Activated CD8-positive, alpha-beta memory T cell treated with anti-CD3 and anti-CD28 coated beads, Interleukin-2, amount 50 U/mL, for 48 hours (primary cell): ENCODE measurements around the gene ST8SIA6.
"Not testable (repeated sequence)": the region's sequence is repeated elsewhere in the genome, so short reads cannot be mapped to it uniquely, and the experiment has no call there.

Experiments
- DNase-seq: peaks from one replicate; pipeline ENCODE4 v3.0.0-alpha.2; 2020

Gene ST8SIA6

DNA sequence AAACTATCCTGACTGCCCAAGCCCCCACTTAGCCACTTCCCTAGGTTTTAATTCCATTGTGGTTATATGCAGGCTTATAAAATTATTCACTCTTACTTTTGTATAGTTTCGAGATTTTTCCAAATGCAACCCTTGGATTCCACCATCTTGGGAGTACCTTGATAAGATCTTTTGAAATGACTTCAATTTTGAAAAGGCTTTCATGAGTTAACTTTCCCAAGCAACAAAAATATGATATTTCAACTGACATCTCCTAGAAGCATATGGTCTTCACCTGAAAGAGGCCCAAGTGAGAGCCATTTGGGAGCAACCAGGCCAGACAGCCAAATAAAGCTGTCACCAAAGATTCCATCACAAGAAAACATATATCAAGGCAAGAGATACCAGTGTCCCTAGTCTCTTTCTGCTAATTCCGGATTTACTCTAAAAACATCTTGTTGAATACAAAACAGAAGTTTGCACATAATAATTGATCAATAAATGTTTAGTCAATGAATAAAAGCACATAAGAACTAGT lies 1.7 kb upstream of the ST8SIA6 start:
- no peak for DNase-seq

DNA sequence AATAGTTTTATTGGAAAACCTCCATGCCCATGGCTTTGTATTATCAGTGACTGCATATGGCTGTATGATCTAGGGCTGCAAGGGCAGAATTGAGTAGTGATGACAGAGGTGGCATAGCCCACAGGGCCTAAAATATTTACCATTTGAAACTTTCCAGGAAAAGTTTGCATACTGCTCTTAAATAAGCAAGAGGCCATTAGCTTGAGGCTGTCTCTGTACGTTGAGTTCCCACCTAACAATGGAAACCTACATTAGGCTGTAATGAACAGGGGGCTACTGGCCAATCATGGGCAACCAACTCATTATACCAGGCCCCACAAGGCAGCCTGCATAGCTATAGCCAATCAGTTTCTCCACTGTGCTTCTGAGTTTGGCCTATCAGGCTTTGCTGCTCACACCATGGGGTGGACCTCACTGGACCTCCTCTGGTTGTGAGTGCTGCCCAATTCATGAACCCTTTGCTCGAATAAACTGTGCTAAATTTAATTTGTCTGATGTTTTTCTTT lies 673 bp upstream of the ST8SIA6 start:
- DNase-seq = no peak

DNA sequence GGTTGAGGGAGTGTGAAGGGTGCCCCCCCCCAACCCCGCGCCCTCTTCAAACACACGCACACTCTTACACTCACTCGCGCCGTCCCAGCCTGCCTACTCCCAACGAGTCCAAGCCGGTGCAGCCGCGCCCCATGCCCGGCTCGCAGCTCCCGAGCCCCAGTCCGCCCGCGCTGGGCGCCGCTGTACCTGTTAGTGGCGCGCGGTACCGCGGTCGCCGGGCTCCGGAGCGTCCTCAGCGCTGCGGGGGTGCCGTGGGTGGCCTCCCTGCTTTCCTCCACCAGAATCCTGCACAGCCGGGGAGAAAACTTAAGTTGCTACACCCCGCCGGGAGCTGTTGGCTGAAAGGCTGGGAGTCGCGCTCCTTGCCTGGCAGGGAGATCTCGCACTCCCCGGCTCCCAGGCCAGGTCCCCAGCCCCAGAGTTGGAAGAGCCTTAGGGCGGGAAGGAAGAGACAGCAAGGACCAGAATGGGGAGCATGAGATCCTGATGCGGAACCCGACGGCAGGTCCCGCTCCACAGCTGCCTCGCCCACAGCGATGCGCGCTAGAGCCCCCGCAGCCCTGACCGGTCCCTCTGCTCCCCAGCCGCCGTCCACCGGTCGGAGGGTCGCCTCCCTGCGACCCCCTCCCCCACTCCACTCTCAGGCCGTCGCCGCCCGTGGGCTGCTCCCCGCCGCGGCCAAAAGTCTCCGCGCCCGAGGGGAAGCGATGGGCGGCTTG lies 863 bp downstream of the ST8SIA6 start:
- DNase-seq = peak; percentile 64

DNA sequence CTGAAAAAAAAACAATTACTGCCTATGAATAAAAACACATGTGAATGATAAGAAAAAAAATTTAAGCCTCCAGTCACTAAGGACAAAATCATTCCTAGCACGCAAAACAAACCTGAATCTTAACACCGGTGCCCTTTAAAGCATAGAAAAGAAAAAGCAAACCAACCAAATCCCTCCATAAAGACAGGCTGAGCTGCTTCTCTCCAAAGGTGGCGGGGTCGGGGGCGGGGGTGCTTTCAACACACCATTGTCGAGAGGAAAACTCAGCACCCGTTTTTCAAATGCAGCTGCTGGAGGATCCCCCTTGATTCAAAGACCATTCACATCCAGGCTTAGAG lies 1.4 kb downstream of the ST8SIA6 start:
- DNase-seq = no peak

DNA sequence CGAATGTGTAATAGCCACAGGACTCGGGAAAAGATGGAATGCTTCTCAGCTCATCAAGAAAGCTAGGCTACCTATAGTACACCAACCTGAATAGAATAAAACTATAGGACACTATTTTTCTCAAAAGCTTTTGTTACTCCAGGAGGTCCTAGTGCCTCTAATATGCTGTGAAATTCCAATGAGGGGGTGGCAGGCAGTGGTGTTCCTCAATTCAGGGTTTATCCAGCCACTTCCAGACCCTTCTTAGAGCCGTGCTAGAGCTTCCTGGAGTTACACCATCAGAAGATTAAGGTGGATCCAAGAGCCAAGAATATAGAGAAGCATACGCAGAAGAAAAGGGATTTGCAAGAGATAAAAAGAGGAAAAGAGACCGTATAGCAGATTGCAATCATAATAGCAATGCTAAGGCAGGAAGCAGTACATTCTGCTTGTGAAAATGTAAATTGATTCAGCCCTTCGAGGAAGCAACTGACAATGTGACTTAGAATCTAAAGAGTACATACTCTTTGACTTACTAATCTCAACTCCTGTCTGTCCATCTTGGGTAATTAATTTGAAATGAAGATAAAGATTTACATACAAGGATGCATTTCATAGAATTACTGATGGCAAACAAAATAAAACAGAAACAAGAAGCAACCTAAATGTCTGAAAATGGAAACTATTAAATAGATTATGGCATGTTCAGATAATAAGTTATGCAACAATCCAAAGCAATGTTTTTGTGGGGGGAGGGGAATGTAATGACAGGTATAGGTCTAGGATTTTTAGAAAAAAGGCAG lies 2.1 kb downstream of the ST8SIA6 start:
- DNase-seq = no peak

DNA sequence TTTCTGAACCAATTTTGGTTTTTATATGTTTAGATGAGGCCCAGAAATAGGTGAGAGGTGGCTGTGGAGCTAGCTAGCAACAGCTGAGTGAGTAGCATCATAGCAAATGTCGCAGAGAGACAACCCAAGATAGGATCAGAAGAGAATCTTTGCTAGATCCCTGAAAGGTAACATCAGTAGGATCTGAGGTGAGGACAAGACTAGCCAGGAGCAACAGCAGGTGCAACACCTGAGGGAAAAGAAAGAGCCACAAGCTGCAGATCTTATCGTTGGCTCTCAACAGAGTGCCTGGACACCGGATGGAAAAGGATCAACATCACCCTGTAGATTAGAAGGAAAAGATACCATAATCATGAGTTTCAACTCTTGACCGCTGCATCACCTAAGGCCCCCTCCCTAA lies 4.4 kb downstream of the ST8SIA6 start:
- DNase-seq = no peak

DNA sequence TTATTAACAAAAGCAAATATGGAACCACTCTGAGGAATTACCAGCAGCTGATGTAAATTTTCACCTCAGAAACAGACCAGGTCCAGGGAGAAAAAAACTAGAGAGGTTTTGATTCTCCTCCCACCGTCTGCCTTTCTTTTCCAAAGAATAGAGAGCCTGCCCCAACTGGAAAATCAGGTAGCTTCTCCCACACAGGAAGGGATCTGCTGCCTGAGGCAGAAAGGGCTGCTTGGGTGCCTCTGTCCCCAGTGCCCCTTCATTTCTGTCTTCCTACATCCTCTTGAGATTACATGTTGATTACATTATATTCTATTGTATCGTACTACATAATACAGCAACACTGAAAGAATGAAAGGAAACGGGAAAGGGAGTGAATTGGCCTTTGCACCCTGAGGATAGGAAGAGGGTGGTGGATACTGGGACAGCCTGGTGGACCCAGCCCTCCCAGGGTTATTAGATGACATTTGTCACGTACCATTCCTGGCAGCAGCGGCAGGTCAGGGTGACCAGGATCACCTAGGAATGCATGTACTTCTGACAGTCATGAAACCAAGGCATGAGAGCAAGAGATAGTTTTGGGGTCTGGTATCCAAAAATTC lies 8.9 kb downstream of the ST8SIA6 start:
- no peak for DNase-seq

DNA sequence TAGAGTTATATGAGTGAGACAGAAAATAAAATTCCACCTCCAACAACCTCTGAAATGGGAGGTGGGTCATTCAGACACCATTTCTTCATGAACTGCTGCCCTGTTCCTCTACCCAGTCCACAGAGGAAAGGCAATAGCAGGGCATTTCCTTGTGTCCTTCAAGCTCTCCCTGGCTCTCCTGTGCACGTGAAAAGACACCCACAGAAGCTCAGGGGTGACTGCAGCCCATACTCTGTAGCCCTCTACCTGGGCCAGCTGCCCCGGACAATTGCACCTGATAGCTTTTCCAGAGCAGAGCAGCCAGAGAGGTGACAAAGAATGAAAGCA lies 10.0 kb downstream of the ST8SIA6 start:
- no peak for DNase-seq

DNA sequence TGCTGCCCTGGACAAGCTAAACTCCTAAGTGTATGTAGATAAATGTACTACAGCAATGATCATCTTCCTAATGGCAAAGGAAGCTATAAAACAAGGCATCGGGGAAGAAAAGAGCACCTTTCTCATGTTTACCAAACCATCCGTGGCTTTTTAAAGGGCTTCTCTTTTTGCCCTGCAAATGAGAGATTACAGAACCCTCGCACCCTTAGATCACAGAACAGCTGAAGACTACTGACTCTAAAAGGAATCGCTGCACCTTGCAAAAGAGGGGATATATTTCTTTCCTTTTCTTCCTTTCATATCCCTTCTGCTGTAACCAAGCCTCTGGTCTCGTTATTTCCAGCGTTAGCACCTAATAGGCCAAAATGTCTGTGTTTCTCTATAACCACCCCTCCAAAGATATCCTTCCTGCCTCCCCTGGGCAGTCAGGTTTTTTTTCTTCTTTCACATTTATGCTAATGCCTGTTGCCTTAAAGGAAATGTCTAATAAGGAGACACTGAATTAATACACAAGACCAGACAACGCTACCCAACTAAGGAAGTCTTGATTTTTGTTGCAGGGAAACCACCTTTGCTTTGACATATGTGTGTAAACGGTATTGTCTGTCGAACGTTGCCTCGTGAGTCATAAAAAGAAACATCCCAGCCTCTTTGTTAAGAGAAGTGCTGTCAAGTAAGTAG lies 10.5 kb downstream of the ST8SIA6 start:
- no peak for DNase-seq

DNA sequence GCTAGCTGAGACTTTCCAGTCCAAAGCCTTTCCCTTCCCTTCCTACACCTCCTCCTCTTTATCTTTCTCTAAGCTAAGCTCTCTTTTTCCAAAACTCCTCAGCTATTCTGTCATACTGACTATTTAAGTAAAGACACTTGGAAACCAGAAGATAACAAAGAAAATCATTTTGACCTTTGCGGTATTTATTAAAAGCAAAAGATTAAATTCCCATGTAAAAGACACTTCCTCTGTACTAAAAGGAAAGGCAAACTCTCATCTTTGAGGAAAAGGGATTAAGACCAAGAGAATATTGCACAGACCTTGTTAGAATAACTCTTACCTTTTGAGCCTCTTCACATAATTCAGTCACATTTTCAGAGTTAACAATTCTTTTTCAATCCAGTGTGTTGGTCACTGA lies 15.8 kb downstream of the ST8SIA6 start:
- DNase-seq = no peak

DNA sequence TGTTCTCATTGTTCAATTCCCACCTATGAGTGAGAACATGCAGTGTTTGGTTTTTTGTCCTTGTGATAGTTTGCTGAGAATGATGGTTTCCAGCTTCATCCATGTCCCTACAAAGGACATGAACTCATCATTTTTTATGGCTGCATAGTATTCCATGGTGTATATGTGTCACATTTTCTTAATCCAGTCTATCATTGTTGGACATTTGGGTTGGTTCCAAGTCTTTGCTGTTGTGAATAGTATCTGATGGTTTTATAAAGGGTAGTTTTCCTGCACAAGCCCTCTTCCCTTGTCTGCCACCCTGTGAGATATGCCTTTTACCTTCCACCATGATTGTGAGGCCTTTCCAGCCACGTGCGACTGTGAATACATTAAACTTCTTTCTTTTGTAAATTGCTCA lies 17.8 kb downstream of the ST8SIA6 start:
- not testable (repeated sequence) for DNase-seq

DNA sequence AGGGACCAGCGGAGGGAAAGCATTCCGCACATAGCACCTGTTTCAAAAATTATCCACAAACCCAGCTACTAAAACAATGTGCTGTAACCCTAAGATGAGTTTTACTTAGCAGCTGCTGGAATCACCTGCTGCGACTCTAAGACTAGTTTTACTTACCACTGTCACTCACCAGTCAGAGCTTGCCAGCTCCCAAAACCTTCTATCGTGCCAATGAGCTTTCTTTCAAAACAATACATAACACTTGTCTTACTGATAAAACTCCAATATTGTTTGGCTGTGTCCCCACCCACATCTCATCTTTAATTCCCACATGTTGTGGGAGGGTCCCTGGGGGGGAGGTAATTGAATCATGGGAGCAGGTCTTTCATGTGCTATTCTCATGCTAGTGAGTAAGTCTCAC lies 18.4 kb downstream of the ST8SIA6 start:
- DNase-seq = no peak

DNA sequence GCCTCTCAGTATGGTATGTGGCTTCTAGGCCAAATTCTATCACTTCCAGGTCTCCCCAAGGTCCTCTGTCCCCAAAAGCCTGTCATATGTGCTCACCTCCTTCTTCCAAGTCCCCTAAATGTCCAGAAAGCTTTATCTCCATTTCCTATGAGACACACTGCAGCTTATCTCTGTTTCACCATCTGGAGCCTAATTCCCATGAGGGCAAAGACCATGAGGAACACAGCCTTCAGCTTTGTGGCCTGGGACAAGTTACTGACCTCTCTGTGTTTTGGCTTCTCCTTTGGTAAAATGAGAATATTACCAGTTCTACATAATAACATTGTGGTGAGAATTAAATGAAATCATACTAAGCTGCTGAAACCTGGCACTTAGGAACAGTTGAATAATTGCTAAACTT lies 19.2 kb downstream of the ST8SIA6 start:
- no peak for DNase-seq

DNA sequence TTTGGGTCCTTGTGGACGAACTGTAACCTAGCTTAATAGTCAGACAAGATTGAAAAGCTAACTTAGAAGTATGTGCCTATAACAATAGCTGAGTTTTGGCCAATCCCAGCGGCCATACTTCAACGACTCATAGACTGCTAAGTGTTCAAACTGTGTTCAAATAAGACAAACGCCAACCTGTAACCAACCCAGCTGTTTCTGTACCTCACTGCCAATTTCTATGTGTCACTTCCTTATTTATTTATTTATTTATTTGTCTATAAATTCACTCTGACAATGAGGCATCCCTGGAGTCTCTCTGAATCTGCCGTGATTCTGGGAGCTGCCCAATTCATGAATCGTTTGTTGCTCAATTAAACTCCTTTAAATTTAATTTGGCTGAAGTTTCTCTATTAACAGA lies 21.7 kb downstream of the ST8SIA6 start:
- DNase-seq = no peak

DNA sequence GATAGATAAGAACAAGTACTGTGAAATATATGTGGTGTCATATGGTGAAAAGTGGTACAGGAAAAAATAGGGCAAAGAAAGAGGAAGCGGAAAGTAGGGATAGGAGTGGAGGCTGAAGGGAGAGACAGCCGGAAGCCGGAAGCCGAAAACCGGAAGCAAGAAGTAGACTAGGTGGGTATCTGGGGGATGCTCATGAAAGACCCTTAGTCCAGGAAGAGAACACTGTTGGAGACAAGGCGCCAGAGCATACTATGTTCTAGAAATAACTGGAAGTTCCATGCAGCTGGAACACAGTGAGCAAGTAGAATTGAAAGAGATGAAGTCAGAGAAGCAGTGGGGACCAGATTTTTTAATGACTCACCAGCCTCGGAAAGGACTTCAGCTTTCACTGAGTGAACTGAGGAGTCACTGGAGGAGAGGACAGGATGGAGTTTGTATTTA lies 22.5 kb downstream of the ST8SIA6 start:
- no peak for DNase-seq

DNA sequence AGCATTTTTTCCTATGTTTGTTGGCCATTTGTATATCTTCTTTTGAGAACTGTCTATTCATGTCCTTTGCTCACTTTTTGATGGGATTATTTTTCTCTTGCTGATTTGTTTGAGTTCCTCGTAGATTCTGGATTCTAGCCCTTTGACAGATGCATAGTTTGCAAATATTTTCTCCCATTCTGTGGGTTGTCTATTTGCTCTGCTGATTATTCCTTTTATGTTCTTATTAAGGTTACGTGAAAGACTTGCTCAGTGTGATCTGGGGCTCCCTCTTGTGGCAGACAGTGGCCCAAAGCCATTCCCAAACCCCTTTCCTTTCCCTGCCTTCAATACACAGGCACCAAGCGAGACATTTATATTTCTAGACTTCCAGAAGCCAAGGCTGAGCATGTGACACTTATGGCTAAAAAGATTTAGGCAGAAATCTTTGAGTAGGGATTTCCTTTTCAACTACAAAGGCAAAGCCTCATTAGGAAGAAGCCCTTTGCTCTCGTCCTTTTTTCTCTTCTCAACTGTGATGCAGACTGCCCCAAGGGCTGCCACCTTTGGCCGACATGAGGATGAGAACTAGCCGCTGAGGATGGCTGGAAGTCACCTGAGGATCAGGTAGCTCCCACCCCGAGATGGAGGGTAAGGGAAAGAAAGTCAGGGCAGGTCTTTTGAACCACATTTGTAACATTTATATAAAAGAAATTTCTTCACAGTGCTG lies 23.6 kb downstream of the ST8SIA6 start:
- peak; percentile 63 for DNase-seq

DNA sequence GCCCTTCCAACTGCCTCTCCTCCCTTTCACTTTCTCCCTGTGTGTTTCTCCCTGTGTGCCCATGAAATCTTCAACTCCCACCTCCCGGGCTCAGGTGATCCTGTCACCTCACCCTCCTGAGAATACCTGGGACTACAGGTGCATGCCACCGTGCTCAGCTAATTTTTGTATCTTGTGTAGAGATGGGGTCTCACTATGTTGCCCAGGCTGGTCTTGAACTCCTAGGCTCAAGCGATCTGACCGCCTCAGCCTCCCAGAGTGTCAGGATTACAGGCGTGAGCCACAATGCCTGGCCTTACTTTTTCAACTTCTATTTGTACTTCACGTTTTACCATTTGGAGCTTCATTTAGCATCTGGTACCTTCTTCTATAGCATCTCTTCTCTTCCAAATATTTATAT lies 24.9 kb downstream of the ST8SIA6 start:
- no peak for DNase-seq

DNA sequence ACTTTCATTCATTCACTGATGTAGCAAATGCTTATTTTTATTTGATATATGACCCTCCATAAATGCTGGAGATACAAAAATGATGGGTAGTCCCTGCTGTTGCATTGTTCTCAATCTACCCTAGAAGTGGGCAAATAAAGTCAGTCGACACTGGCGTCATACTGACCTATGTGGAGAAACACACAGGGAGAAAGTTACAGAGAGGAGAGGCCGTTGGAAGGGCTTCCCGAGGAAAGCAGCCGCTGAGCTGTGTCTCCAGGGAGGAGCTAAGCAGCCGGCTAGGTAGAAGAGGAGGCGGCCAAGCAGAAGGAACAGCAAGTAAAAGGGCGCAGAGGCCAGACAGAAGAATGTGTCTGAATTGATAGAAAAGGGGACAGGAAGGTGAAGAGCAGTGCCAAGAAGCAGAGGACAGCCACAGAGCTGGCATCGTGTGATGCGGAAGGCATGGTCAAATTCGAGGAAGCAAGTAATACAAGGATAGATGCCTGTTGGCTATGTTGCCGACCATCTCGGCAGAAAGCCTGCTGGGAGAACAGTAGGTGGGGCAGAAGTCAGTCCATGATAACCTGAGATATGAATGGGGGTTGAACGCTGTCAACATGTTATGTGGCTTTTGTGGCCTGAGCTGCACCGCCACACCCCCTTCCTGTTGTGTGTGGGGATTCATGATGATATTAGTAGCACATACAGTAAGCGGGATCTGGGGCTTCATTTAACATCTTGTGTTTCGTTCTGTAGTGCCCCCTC lies 25.9 kb downstream of the ST8SIA6 start:
- peak; percentile 70 for DNase-seq

DNA sequence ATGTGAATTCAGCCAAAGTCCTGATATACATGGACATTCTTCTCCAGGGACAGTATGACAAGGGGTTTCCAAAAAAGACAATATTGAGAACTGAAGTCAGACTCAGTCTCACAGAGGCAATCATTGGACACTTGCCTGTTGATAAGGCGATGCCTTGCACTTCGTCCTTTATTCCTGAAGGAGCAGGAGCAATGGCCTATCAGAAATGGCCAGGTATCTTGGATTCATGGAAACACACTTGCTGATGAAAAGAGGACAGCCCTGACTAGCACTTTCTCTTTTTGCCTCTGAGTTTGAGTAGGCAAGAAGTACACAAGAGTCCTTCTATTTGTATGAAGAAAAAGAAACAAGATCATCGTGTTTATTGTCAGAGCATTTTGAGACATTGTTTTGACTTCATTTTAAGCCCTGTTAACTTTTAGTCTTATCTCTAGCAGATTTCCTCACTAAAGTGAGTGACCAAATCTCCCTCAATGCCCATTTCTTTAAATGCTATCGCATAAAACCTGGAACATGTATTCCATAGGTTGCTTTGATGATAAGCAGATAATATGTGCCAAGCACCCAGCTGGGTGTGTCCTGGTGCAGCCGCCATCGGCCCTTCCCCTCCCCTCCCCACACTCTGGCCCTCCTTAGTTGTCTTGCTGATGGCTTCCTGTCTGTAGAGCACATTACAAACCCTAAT lies 26.6 kb downstream of the ST8SIA6 start:
- no peak for DNase-seq

DNA sequence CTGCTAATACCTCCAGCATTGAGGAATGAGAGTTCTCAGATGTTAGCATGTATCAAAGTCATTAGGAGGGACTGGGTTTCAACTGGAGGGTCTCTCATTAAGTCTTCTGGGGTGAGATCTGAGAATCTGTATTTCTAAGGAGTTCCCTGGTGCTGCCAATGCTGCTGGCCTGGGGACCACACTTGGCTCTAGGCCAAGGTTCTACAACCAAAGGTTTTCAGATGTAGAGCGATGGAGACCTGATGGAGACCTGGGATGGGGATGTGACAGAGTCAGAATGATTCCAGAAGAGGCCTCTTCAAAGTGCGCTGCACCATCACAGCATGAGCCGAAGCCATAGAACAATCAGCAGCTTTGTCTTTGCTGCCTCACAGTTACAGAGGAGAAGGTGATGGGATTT lies 27.2 kb downstream of the ST8SIA6 start:
- DNase-seq = no peak

DNA sequence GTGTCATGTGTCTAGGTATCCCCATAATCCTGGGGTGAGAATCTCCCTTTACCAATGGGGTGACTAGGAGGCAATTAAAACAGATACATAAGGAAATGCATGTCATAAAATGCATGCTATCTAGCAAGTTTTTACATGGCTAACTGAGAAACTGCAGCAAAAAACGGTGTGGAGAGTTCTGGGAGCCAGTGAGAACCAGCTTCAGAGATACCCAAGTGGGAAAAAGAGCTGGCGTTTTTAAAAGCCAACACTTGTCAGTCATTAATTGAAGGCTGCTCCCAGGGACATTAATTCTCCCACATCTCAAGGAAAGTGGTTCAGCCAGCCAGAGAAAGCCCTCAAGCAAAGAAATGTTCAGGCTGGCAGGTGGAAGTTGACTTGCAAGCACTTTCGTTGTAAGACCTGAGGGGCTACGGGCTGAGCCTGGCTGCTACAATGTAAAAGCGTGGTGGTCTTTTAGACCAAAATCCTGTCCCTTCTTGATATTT lies 28.1 kb downstream of the ST8SIA6 start:
- no peak for DNase-seq
